ENCODE data around the gene CTNND2.
"Not testable (repeated sequence)": the region's sequence is repeated elsewhere in the genome, so short reads cannot be mapped to it uniquely, and the experiment has no call there.

The CTNND2 gene

GRCh38 chr5:11010429-11011210 lies 893.6 kb downstream of the CTNND2 start:
- DNase-seq = no peak

GRCh38 chr5:11009576-11009975 lies 894.7 kb downstream of the CTNND2 start:
- DNase-seq = no peak

DNA sequence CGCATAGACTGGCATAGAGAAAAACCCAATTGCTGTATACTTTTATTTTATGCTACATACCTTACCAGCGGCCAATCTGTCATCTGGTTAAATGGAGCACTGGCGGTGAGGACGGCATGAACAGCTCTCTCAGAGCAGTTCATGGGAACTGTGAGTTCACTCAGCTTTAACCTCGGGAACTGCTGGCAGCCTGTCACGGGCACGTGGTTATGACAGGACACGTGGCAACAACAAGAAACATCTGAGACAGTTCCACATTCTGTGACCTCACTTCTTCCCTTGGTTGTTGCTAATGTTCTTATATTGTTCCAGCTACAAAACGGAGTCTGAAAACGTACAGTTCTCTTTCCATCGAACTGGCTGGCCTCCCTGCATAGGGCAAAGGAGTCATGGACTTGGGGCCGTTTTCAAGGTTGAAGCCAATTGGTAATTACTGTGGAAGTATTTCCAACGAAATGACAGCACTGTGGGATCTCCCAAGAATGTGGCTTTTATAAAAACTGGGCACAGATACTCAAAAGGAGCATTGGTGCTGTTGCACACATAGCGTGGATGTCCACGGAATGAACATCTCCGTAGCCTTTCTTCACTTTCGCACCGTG lies 896.9 kb downstream of the CTNND2 start:
- DNase-seq = no peak

DNA sequence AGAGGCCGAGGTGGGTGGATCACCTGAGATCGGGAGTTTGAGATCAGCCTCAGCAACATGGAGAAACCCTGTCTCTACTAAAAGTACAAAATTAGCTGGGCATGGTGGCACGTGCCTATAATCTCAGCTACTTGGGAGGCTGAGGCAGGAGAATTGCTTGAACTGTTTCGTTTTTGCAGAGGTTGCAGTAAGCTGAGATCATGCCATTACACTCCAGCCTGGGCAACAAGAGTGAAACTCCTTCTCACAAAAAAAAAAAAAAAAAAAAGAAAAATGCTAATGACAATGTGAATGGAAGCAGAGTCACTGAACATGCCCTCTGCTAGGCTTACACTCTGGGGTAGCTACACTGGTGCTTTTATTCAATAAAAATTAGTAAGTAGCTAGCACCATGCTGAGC lies 899.7 kb downstream of the CTNND2 start:
- not testable (repeated sequence) for DNase-seq

GRCh38 chr5:11000515-11001353 lies 903.5 kb downstream of the CTNND2 start:
- no peak for DNase-seq

DNA sequence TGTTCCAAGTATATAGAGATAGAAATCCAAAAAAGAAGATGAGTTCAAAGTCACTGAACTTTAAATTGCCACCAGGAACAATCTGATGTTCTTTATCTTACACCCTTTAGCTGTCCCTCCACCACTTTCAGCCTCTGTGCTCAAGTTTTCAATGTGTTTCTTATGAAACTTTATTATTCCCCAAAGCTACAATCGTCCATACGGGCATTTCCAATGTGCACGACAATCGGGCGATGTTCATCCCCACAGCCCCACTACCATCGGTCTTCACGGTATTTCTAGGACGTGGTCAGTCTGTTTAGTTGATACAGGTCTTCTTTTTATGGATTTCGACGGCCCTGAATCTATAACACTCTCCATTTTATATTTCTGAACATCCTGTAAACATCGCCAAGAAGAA lies 904.5 kb downstream of the CTNND2 start:
- no peak for DNase-seq

DNA sequence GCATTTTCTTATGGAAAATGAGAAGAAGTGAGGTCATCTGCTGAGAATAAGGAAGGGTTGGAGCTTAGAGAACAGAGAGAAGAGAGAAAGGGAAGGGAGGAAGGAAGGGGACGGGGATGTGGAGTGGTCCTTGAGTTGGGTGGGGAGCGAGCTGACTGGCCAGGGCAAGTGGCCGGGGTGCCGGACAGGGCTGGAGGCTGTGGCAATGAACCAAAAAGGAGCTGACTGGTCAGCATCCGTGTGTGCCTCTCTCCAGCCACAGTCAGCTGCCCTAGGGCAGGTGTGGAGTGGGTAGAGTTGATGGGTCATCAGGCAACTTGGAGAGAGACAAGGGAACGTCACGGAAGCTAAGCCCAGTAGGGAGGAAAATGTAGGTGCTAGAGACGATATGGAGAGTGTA lies 908.4 kb downstream of the CTNND2 start:
- DNase-seq = no peak

GRCh38 chr5:10994091-10994986 lies 909.9 kb downstream of the CTNND2 start:
- no peak for DNase-seq

GRCh38 chr5:10990634-10991033 lies 913.6 kb downstream of the CTNND2 start:
- no peak for DNase-seq

GRCh38 chr5:10989577-10990263 lies 914.5 kb downstream of the CTNND2 start:
- no peak for DNase-seq

GRCh38 chr5:10988622-10989021 lies 915.6 kb downstream of the CTNND2 start:
- no peak for DNase-seq

DNA sequence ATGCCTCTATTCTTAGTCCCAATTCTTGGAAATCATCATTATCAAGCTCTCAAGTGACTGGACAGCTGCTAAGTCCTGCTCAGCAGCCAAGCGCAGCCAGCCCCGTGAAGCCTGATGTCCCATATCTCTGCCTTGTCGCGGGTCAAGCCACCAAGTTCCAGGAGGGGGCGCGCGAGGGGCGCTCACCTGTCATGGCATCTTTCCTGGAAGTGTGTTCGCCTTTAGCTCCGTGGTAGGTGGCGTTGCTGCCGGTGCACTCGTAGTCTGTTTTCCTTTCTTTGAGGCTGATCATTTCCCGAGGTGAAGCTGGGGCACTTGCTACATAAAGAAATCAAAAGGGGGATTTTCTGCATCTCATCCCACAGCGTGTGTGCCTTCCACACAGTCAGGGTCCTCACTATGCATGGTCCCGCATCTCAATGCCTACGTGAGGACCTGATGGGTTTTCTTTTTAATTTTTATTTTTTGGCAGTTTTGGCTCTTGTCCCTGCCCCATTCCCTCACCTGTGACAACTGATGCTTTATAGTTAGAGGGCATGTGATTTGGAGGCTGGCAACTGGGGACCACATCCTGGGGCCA lies 916.2 kb downstream of the CTNND2 start:
- peak; percentile 57 for DNase-seq

DNA sequence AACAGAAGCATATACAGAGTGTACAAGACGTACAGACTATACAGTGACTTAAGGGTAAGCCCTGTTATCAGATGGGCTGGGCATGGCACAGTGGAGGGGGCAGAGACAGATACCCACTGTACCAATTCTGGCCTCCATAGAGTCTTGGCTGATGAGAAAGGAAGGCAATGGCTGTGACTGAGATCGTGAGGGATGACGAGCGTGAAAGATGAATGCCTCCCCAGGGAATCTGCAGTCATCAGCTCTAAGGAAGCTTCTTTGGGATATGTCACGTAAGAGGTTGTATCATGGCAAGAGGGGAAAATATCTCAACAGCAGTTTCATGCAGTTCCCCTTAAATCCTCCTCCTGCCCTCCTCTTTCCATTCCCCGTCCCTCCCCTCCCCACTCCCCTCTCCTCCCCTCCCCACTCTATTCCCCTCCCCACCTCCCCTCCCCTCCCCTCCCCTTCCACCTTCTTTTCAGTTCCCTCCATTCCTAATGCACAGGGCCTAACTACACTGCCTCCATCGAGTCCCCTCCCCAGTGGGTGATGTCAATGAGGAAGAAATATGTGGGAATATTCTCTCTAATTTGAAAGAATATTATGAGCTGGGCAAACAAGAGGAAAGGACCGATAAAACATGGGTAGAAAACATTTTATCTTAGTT lies 916.8 kb downstream of the CTNND2 start:
- no peak for DNase-seq

- no peak for DNase-seq
Measured at GRCh38 chr5:10985721-10986110, 918.5 kb downstream of the CTNND2 start.

- DNase-seq = no peak
Measured at GRCh38 chr5:10985091-10985720, 919.0 kb downstream of the CTNND2 start.

DNA sequence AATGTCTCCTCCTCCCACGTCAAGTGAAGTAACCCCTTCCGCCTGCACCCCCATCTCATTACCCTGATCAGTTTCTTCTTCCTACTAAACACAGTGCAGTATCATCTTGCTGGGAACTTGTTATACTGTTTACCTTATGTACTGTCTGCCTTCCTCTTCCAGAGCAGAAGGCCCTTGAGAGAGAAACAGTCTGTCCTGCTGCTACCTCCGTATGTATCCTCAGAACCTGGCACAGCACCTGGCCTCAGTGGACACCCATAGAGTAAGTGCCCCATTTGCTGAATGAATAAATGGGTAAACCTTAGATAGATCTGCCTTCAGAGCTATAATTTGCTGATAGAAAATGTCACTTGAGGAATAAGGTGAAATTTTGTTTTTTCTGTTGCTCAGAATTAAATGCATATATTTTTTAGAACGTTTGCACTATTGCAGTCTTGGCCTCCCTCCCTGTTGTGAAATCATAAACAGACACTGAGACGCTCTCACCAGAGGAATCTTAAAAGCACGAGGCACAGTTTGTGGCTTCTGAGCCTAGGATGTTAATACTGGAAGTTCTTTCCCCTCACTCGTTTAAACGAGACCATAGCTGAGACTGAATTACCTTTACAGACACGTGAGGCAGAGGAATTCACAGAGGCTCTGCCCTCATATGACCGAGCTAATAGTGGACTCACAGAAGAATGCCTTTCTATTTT lies 920.1 kb downstream of the CTNND2 start:
- DNase-seq = no peak

DNA sequence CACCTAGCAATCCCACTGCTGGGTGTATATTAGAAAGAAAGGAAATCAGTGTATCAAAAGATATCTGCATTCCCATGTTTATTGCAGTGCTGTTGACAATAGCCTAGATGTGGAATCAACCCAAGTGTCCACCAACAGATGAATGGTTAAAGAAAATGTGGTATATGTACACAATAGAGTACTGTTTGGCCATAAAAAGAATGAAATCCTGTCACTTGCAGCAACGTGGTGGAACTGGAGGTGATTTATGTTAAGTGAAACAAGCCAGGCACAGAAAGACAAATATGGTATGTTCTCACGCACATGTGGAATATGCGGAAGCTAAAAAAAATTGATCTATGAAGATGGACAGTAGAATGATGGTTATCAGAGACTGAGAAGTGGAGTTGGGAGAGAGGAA lies 921.6 kb downstream of the CTNND2 start:
- no peak for DNase-seq

GRCh38 chr5:10981932-10982331 lies 922.3 kb downstream of the CTNND2 start:
- DNase-seq = no peak

DNA sequence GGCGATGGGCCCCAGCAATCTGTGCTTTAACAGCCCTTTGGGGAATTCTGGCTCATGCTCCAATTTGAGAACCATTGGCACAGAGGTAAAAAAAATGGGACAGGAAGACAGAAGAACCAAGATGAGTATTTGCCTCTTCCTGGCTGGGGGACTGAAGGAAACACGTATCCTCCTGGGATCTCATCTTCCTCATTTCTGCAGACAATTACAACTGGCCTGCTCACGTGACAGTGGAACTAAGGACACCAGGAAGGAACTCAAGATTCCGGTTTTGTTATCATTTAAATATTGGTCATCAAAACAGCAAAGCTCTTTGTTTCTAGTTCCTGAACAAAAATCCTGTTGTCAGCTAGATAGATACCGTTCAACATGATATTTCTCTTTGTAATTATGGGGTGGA lies 927.2 kb downstream of the CTNND2 start:
- DNase-seq = no peak

DNA sequence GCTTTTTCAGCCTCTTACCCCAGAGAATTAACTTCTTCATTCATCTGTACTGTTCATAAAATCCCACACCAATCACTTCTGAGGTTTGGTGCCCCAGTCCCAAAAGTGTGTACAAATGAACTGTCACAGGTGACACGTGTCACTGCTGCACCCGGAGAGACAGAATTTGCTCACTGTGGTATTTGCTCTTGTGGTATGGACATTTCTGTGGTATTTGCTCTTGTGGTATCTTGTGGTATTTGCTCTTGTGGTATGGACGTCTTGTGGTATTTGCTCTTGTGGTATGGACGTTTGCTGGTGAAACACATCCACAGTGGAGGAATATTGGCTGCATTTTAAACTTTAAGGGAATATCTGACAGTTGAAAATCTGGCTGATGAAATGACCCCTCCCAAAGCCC lies 928.3 kb downstream of the CTNND2 start:
- DNase-seq = no peak
